ENCODE measurements around the gene RAPGEF2. TPM values are rescaled to one million over a fixed set of nuclear protein-coding genes. Genes with fewer than 3 reads are reported as not detected.

Gene RAPGEF2
- total RNA-seq, 1 experiment from 2014 or later = 29.8 TPM

DNA sequence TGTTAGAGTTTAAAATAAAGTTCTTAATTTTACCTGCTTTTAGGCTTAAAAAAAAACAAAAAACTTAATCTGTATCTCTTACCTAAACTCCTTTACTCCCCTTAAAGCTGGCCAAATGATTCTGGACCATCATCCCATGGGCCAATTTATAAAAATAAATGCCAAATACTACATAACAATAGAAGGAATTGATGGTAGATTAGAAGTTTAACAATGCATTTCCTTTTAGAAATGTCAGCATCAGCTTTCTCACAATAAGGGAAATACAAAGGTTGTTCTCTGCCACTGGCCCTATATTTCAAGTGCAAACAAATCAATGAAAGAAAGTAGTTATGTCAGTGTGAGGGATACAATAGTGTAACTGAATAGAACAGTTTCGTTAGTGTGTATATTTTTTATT, 5.7 kb upstream of the RAPGEF2 start:
- Histone ChIP-seq H3F3A (ENCODE audit: insufficient read depth, low read depth) (no peaks in the 10 kb centered on the region), H3K27me3 (ENCODE audit: insufficient read depth, low read depth) (no peaks in the 10 kb centered on the region), H2AFZ (no peak overlapping the region), H3K9me2 (ENCODE audit: insufficient read depth) (no peaks in the 10 kb centered on the region), H3K4me2 (no peak overlapping the region), H3K9me3 (ENCODE audit: insufficient read depth, low read depth) (no peaks in the 10 kb centered on the region), H4K20me1 (ENCODE audit: insufficient read depth) (no peaks in the 10 kb centered on the region), H3K4me3 (no peak overlapping the region), H3K4me1 (replicated peaks; ENCODE audit: insufficient read depth) (peaks cover 31% of the 10 kb centered on the region), H3K79me2 (ENCODE audit: low read depth) (no peaks in the 10 kb centered on the region), H3K36me3 (ENCODE audit: low read depth) (no peaks in the 10 kb centered on the region), H3K27ac (no peak overlapping the region)
- DNase-seq = no peak
- POLR2A ChIA-PET (ENCODE audit: unreplicated experiment) = no interaction called here
- no TSS peak for BruUV-seq (replicated peaks)
- CTCF ChIA-PET = no interaction called here
- intact Hi-C loops (cut with micrococcal nuclease; ENCODE audit: unreplicated experiment) = no loop called here
- TF ChIP-seq, protein P1, sequence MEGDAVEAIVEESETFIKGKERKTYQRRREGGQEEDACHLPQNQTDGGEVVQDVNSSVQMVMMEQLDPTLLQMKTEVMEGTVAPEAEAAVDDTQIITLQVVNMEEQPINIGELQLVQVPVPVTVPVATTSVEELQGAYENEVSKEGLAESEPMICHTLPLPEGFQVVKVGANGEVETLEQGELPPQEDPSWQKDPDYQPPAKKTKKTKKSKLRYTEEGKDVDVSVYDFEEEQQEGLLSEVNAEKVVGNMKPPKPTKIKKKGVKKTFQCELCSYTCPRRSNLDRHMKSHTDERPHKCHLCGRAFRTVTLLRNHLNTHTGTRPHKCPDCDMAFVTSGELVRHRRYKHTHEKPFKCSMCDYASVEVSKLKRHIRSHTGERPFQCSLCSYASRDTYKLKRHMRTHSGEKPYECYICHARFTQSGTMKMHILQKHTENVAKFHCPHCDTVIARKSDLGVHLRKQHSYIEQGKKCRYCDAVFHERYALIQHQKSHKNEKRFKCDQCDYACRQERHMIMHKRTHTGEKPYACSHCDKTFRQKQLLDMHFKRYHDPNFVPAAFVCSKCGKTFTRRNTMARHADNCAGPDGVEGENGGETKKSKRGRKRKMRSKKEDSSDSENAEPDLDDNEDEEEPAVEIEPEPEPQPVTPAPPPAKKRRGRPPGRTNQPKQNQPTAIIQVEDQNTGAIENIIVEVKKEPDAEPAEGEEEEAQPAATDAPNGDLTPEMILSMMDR (conservative IDR thresholded peaks at IDR 0.05) = no peak
- no peak for TF ChIP-seq EZH2 (IDR thresholded peaks at IDR 0.05; ENCODE audit: low read depth)

DNA sequence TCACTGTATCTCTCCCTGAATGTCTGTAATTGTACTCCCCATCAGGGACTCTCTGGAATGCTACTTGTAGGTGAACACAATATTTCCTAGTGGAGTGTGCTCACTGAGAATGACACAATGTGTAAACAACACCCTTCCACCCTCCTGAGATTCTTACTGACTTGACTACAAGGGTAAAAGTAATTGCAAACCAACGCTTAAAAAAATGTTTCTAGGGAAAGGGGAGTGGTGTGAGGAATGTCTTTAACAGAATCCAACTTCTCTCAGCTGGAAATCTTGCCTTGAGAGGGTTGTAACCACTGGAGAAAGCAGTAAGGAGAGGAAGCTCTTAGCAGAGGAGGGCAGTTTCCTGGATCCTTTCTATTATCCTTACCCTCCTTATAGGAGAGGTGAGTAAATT, 5.1 kb upstream of the RAPGEF2 start:
- POLR2A ChIA-PET (ENCODE audit: unreplicated experiment) = no interaction called here
- no peak for TF ChIP-seq EZH2 (IDR thresholded peaks at IDR 0.05; ENCODE audit: low read depth)
- TF ChIP-seq, protein P1 (conservative IDR thresholded peaks at IDR 0.05) = no peak
- peak overlapping the region; percentile 49 for H3K27ac ChIP-seq
- H3K27me3 ChIP-seq (ENCODE audit: insufficient read depth, low read depth) = no peaks in the 10 kb centered on the region
- CTCF ChIA-PET = no interaction called here
- no peaks in the 10 kb centered on the region for H3F3A ChIP-seq (ENCODE audit: insufficient read depth, low read depth)
- no peaks in the 10 kb centered on the region for H3K9me3 ChIP-seq (ENCODE audit: insufficient read depth, low read depth)
- DNase-seq = peak in 1 of 2 experiments; percentile 71
- no peaks in the 10 kb centered on the region for H4K20me1 ChIP-seq (ENCODE audit: insufficient read depth)
- H3K4me3 ChIP-seq = no peak overlapping the region
- intact Hi-C loops (cut with micrococcal nuclease; ENCODE audit: unreplicated experiment) = no loop called here
- no peak overlapping the region for H2AFZ ChIP-seq
- H3K4me1 ChIP-seq (replicated peaks; ENCODE audit: insufficient read depth) = peaks cover 31% of the 10 kb centered on the region
- H3K9me2 ChIP-seq (ENCODE audit: insufficient read depth) = no peaks in the 10 kb centered on the region
- no TSS peak for BruUV-seq (replicated peaks)
- H3K79me2 ChIP-seq (ENCODE audit: low read depth) = no peaks in the 10 kb centered on the region
- H3K36me3 ChIP-seq (ENCODE audit: low read depth) = no peaks in the 10 kb centered on the region
- peak overlapping the region; percentile 21; the same call in 1 of the 2 replicates for H3K4me2 ChIP-seq

GRCh38 chr4:159098482-159099127, 4.3 kb upstream of the RAPGEF2 start:
- Histone ChIP-seq H3K4me3 (no peak overlapping the region), H3K4me1 (replicated peaks; ENCODE audit: insufficient read depth) (peaks cover 26% of the 10 kb centered on the region), H3K79me2 (ENCODE audit: low read depth) (no peaks in the 10 kb centered on the region), H2AFZ (no peak overlapping the region), H3K27me3 (ENCODE audit: insufficient read depth, low read depth) (no peaks in the 10 kb centered on the region), H3K4me2 (peak overlapping the region; percentile 21; the same call in 1 of the 2 replicates), H3K9me3 (ENCODE audit: insufficient read depth, low read depth) (no peaks in the 10 kb centered on the region), H3K9me2 (ENCODE audit: insufficient read depth) (no peaks in the 10 kb centered on the region), H3F3A (ENCODE audit: insufficient read depth, low read depth) (no peaks in the 10 kb centered on the region), H4K20me1 (ENCODE audit: insufficient read depth) (no peaks in the 10 kb centered on the region), H3K27ac (no peak overlapping the region), H3K36me3 (ENCODE audit: low read depth) (no peaks in the 10 kb centered on the region)
- BruUV-seq (replicated peaks) = no TSS peak
- TF ChIP-seq, protein P1 (conservative IDR thresholded peaks at IDR 0.05) = no peak
- TF ChIP-seq EZH2 (IDR thresholded peaks at IDR 0.05; ENCODE audit: low read depth) = no peak
- POLR2A ChIA-PET (ENCODE audit: unreplicated experiment) = no interaction called here
- no peak for DNase-seq
- intact Hi-C loops (cut with micrococcal nuclease; ENCODE audit: unreplicated experiment) = no loop called here
- CTCF ChIA-PET = no interaction called here

Measured in PC-9 (cell line).